Rectal smooth muscle tissue (tissue), 1 donor: ENCODE results near the gene WDR3.

Experiments
- H3K27ac ChIP-seq: one replicate; pipeline ENCODE4 v1.7.0; 2013; ENCODE audit warnings: low read depth, low read length, inconsistent platforms
- H3K27me3 ChIP-seq: one replicate; pipeline ENCODE4 v1.7.0; 2013; ENCODE audit warnings: low read length; ENCODE audit not compliant: control insufficient read depth, insufficient read depth
- H3K36me3 ChIP-seq: one replicate; pipeline ENCODE4 v1.7.0; 2013; ENCODE audit warnings: low read length; ENCODE audit not compliant: control insufficient read depth, insufficient read depth
- H3K4me1 ChIP-seq: one replicate; pipeline ENCODE4 v1.7.0; 2013; ENCODE audit warnings: low read length; ENCODE audit not compliant: control insufficient read depth, insufficient read depth
- H3K4me3 ChIP-seq: one replicate; pipeline ENCODE4 v1.7.0; 2013; ENCODE audit warnings: low read length
- H3K9ac ChIP-seq: one replicate; pipeline ENCODE4 v1.7.0; 2013; ENCODE audit warnings: low read length

The WDR3 gene

DNA sequence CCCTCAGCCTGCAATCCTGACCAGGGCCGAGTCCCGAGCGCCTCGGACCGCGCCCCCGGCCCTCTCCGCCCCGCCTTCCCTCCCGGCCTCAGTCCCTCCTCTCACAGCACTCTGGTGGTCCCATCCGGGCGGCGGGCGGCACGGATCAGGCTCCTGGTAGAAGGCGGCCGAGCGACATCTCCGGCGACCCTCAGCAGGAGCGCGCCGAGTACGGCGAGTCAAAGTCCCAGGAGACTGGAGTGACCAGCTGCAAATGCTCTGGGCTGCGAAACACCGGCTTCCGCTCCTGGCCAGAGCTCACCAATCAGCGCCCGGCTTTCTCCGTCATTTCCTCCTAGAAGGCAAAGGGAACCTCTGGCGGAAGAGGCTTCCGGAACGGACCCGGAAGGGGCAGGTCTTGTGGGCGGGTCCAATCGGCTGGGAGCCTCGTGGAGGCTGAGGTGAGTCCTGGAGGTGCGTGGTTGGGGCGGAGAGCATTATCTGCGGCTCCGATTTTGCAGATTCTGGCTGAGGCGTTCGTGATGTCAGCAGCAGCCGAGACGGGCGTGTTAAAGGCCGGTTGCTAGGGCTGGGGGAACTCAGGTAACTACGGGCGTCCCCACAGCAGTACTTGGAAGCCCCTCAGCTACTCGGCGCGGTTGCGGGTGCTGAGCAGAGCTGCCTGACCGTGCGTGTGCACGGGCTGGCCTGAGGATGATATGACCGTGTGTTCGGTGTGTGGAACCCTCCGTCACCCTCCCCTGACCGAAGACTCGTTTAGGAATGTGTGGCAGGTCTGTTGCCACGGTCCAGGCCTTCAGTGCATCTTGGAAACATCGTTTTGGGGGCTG lies at the start of gene WDR3, which contains the start of gene GDAP2:
Gene WDR3 (plus strand): TSS at position 397 of the 830 bp plus-strand sequence. CDS start 3,581 bp downstream, outside the sequence.
Gene GDAP2 (minus strand): TSS at position 279 of the 830 bp plus-strand sequence. CDS start 9,264 bp downstream, outside the sequence.
- H3K4me1 ChIP-seq, result peaks cover 21% of the 10 kb centered on the region

GRCh38 chr1:117883616-117884015 lies 45.9 kb upstream of the WDR3 start:
- Histone ChIP-seq H3K9ac (no peak overlapping the region), H3K27me3 (no peaks in the 10 kb centered on the region), H3K36me3 (peaks cover 10% of the 10 kb centered on the region), H3K4me3 (no peak overlapping the region), H3K4me1 (no peaks in the 10 kb centered on the region), H3K27ac (no peak overlapping the region)

More for the DNA sequence above, at the start of gene WDR3, which contains the start of gene GDAP2:
- peak within 1 kb of the TSS; percentile 83 for H3K27ac ChIP-seq
- H3K9ac ChIP-seq, result peak within 1 kb of the TSS; percentile 61
- no peaks in the 10 kb centered on the region for H3K27me3 ChIP-seq
- no peaks in the 10 kb centered on the region for H3K36me3 ChIP-seq
- peak within 1 kb of the TSS; percentile 88 for H3K4me3 ChIP-seq

GRCh38 chr1:117886101-117886795 lies 43.3 kb upstream of the WDR3 start:
- peaks cover 5% of the 10 kb centered on the region for H3K36me3 ChIP-seq
- no peaks in the 10 kb centered on the region for H3K4me1 ChIP-seq
- H3K27ac ChIP-seq, result no peak overlapping the region
- H3K4me3 ChIP-seq, result no peak overlapping the region
- no peaks in the 10 kb centered on the region for H3K27me3 ChIP-seq
- H3K9ac ChIP-seq, result no peak overlapping the region

DNA sequence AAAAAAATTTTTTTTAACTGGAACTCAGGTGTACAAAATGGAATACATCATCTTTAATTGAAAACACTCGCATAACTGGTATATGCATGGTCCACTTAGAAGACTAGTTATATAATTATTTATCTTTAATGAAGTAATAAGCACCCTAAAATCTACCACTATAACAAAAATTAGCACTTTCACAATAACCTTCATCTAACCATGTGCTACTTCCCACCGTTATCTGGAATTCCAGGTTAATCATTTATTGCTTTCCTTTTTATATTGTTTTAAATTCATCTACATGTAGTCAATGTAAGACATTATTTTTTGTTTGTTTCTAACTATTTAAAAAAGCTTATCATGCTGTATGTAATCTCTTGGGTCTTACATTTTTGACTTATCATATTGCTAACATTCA lies 39.1 kb upstream of the WDR3 start:
- Histone ChIP-seq H3K27ac (no peak overlapping the region), H3K4me1 (no peaks in the 10 kb centered on the region), H3K9ac (no peak overlapping the region), H3K27me3 (no peaks in the 10 kb centered on the region), H3K36me3 (no peaks in the 10 kb centered on the region), H3K4me3 (no peak overlapping the region)

- Histone ChIP-seq H3K27ac (no peak overlapping the region), H3K4me3 (no peak overlapping the region), H3K4me1 (no peaks in the 10 kb centered on the region), H3K36me3 (peaks cover 6% of the 10 kb centered on the region), H3K9ac (no peak overlapping the region), H3K27me3 (no peaks in the 10 kb centered on the region)
Measured at GRCh38 chr1:117892512-117892911, 37.0 kb upstream of the WDR3 start.

- Histone ChIP-seq H3K4me3 (no peak overlapping the region), H3K36me3 (peaks cover 6% of the 10 kb centered on the region), H3K27ac (no peak overlapping the region), H3K9ac (no peak overlapping the region), H3K27me3 (no peaks in the 10 kb centered on the region), H3K4me1 (no peaks in the 10 kb centered on the region)
Measured at GRCh38 chr1:117894078-117894477, 35.5 kb upstream of the WDR3 start.

DNA sequence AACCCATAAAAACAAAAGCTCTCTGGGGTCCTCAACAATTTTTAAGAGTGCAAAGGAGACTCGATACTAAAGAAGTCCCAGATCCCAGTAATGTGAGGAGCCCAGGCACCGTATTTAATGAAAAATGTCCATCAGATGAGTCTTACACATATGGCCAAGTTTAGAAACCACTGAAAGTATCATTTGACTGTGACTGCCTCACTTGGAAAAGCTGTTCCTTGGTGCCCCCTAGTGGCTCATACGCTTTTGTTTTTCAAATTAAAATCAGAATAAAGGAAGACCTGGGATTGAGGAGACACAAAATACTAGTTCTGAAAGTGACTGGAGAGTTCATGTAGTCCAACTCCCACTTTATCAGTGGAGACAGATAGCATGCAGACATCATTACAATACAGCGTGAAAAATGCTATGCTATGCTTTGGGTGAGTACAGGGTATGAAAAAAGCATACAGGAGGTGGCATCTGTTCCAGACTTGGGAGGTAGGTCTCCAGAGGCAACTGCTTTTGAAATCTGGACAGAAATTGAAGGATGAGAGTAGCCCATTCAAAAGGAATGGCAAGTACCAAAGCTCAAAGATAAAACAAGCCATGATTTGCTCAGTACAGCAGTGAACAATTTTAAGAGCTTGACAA lies 33.9 kb upstream of the WDR3 start:
- peaks cover 6% of the 10 kb centered on the region for H3K36me3 ChIP-seq
- no peak overlapping the region for H3K27ac ChIP-seq
- H3K4me3 ChIP-seq, result no peak overlapping the region
- no peaks in the 10 kb centered on the region for H3K27me3 ChIP-seq
- H3K9ac ChIP-seq, result no peak overlapping the region
- H3K4me1 ChIP-seq, result no peaks in the 10 kb centered on the region

- no peak overlapping the region for H3K9ac ChIP-seq
- H3K36me3 ChIP-seq, result peaks cover 10% of the 10 kb centered on the region
Measured at GRCh38 chr1:117897551-117897950, 32.0 kb upstream of the WDR3 start.

GRCh38 chr1:117899801-117900200 lies 29.7 kb upstream of the WDR3 start:
- Histone ChIP-seq H3K36me3 (peaks cover 11% of the 10 kb centered on the region), H3K9ac (no peak overlapping the region), H3K4me1 (no peaks in the 10 kb centered on the region)

More at GRCh38 chr1:117897551-117897950, 32.0 kb upstream of the WDR3 start:
- H3K27ac ChIP-seq, result no peak overlapping the region
- no peak overlapping the region for H3K4me3 ChIP-seq
- H3K27me3 ChIP-seq, result no peaks in the 10 kb centered on the region
- no peaks in the 10 kb centered on the region for H3K4me1 ChIP-seq

GRCh38 chr1:117902944-117903343 lies 26.6 kb upstream of the WDR3 start:
- Histone ChIP-seq H3K27me3 (no peaks in the 10 kb centered on the region), H3K27ac (no peak overlapping the region), H3K4me3 (no peak overlapping the region), H3K4me1 (no peaks in the 10 kb centered on the region), H3K9ac (no peak overlapping the region), H3K36me3 (peaks cover 10% of the 10 kb centered on the region)

More at GRCh38 chr1:117899801-117900200, 29.7 kb upstream of the WDR3 start:
- Histone ChIP-seq H3K4me3 (no peak overlapping the region), H3K27ac (no peak overlapping the region), H3K27me3 (no peaks in the 10 kb centered on the region)

GRCh38 chr1:117904485-117904884 lies 25.1 kb upstream of the WDR3 start:
- peaks cover 10% of the 10 kb centered on the region for H3K36me3 ChIP-seq
- no peak overlapping the region for H3K27ac ChIP-seq
- no peaks in the 10 kb centered on the region for H3K4me1 ChIP-seq
- no peak overlapping the region for H3K4me3 ChIP-seq
- H3K27me3 ChIP-seq, result no peaks in the 10 kb centered on the region
- no peak overlapping the region for H3K9ac ChIP-seq

DNA sequence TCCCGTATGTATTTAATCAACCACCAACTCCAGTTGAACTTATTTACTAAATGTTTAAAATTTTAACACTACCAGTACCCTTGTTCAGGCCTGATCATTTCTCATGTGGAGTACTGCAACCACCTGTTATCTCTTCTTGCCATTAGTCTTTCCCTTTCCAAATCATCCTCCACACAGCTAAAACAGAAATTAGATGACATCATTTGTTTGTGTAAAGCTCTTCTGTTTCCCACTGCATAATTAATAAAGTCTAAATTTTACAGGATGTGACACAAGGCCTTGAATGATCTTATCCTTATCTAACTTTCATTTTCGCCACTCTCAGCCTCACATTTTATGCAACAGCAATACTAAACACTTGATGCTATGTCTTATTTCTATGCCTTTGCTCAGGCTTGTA lies 24.5 kb upstream of the WDR3 start:
- Histone ChIP-seq H3K4me1 (no peaks in the 10 kb centered on the region), H3K4me3 (no peak overlapping the region), H3K36me3 (peaks cover 10% of the 10 kb centered on the region), H3K27me3 (no peaks in the 10 kb centered on the region), H3K9ac (no peak overlapping the region), H3K27ac (no peak overlapping the region)
